ENCODE results near the gene MYOC.
"Not testable (repeated sequence)": the region's sequence is repeated elsewhere in the genome, so short reads cannot be mapped to it uniquely, and the experiment has no call there.

MYOC gene

GRCh38 chr1:171600862-171601261 lies 51.6 kb downstream of the MYOC start:
- DNase-seq = no peak

DNA sequence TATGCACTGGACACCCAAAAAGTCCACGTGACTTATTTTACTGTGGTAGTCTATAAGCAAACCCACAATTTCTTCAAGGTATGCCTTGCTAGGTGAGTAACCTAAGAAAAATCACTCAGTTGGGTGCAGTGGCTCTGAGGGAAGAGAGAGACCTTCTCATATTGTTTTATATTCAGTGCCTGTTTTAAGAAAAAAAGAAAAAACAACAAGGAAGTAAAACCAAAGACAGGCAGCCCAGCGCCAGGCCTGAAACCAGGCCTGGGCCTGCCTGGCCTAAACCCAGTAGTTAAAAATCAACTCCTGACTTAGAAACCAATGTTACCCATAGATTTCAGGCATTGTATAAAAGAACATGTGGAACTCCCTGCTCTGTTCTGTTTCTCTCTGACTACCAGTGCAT lies 52.2 kb downstream of the MYOC start:
- not testable (repeated sequence) for DNase-seq

DNA sequence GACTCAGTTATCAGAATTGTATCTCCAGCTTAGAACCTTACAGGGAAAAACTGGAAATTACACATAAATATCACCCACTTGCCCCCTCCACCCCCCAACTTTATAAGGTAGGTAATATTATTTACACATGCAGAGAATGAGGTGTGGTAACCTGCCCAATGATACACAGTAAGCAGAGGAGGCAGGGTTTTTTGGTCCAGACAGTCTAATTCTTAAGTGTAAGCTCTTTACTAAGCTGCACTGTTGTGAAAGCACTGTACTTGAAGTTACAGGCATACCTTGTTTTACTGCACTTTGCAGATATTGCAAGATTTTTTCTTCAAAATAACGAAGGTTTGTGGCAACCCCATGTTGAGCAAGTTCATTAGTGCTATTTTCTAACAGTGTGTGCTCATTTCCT lies 55.3 kb downstream of the MYOC start:
- DNase-seq = no peak

GRCh38 chr1:171596705-171597104 lies 55.8 kb downstream of the MYOC start:
- no peak for DNase-seq

DNA sequence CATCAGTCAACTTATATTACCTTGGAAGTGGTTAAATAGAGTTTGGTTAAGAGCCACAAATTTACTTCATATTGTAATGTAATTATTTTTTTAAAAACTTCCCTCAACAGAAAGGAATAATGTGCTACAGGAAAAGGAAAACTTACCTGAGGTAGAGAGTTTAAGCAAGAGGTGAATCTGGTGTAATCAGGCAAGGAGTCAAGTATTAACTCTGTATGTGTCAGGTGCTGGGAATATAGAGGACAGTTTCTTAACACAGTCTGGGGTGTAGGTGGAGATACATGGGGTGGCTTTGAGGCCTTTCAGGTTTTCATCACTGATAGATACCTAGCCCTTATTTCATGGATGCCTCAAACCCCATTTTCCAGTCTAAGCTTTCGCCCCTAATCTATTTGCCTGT lies 56.4 kb downstream of the MYOC start:
- no peak for DNase-seq

GRCh38 chr1:171595324-171595723 lies 57.2 kb downstream of the MYOC start:
- no peak for DNase-seq

DNA sequence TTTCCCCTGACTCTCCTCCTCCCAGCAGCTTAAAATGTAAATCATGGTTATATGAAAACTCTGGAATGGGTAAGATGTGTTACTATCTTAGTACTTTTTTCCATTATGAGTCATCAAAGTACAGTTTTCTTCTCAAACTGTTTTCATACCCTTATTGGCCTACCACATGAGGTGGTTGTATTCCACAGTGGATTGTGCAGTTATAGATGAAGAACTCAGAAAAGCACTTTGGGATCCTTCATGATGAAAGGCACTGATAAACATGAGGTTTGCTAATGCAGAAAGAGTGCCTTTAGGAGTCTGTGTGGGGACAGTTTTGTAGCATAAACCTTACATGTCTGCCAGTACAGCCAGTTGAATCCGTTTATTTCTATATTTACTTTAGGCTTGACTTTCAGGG lies 62.5 kb downstream of the MYOC start:
- no peak for DNase-seq

DNA sequence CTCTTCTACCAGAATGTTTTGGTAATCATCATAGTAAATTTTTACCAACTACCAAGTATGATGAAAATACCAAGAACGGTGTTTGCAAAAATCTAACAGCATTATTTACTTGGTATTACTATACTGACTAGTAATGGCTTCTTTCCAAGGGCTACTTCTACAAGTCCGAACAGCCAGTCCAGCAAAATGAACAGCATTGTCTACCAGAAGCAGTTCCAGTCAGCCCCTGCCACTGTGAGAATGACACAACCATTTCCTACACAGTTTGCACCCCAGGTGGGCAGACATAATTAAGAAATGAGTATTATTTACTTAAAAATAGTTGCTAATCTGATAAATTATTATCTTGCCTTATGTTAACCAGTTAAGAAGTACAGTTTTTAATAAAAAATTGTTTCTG lies 64.3 kb downstream of the MYOC start:
- no peak for DNase-seq

- no peak for DNase-seq
Measured at GRCh38 chr1:171585715-171586114, 66.8 kb downstream of the MYOC start.
